Activated T-helper 1 cell treated with anti-CD3 and anti-CD28 coated beads, Interleukin-2, amount 50 U/mL, for 16 hours (primary cell): ENCODE measurements around the gene HDAC3.

Experiments used
- DNase-seq, 2 donors: peaks; one replicate each; pipeline ENCODE4 v3.0.0-alpha.2; 2020; ENCODE audit warnings: low read depth in 1 of 2, low spot score in 1 of 2

Gene HDAC3

GRCh38 chr5:141605523-141606277, 30.9 kb downstream of the HDAC3 start:
- peak; percentile 24 to 49 for DNase-seq

- DNase-seq = no peak
Observed at GRCh38 chr5:141603923-141604717, 32.5 kb downstream of the HDAC3 start.

DNA sequence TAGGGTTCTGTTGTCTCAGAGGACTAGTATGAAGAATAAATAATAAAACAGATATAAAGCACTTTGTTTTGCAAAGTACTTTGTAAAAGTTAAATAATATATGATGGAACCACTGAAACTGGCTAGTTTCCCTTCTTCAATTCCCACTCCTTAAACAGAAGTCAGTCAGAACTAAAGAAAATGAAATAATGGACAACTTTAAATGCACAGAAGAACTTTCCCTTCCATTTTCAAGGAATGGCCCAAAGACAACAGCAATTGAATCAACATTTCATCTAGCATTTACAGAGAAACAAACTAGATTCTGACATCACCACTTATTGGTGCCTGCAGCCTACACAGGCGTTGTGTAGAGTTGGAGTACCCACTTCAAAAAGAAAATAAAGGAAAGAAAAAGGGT, 34.0 kb downstream of the HDAC3 start:
- DNase-seq = no peak

- no peak for DNase-seq
Observed at GRCh38 chr5:141598391-141599345, 38.0 kb downstream of the HDAC3 start.

- no peak for DNase-seq
Observed at GRCh38 chr5:141597814-141598213, 38.8 kb downstream of the HDAC3 start.

- DNase-seq = no peak
Observed at GRCh38 chr5:141597394-141597793, 39.3 kb downstream of the HDAC3 start.

- DNase-seq = no peak
Observed at GRCh38 chr5:141596867-141597266, 39.8 kb downstream of the HDAC3 start.

DNA sequence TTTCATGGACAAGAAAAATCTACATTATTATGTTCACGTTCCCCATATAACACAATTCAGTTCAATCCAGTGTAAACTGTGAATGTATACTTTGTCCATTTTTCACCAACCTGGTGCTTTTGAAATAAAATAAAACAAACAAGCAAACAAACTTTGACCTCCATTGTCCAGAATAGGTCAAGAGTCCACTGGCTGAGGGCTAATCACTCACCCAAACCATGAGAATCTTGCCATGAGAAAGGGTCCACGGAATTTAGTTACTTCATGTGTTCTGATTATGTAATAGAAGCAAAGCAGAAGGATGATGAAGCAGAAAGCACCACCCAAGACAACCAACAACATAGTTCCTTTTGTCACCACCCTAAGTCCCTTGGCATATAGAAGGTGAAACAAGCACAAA, 46.5 kb downstream of the HDAC3 start:
- DNase-seq = no peak

GRCh38 chr5:141586246-141586645, 50.4 kb downstream of the HDAC3 start:
- DNase-seq = no peak

GRCh38 chr5:141585594-141585993, 51.1 kb downstream of the HDAC3 start:
- no peak for DNase-seq

GRCh38 chr5:141574122-141574510, 62.5 kb downstream of the HDAC3 start:
- DNase-seq = no peak

- no peak for DNase-seq
Observed at GRCh38 chr5:141573489-141574121, 63.0 kb downstream of the HDAC3 start.
